H1 (cell line): ENCODE data around the gene CXXC5. TPM values are rescaled to one million over a fixed set of nuclear protein-coding genes. Genes with fewer than 3 reads are reported as not detected.

ENCODE experiments used
- CTCF ChIA-PET: fragments of 300-600 bp; sonication (Branson Sonifier 250); formaldehyde crosslinking; loops from one replicate; lab custom pipeline; 2021; ENCODE audit not compliant: partially characterized antibody; lab: Charles Lee
- POLR2A ChIA-PET: fragments of 300-600 bp; sonication (Branson Sonifier 250); formaldehyde crosslinking; loops from one replicate; lab custom pipeline; 2021; ENCODE audit warnings: inconsistent platforms; ENCODE audit not compliant: partially characterized antibody; lab: Charles Lee
- DNase-seq, 2 experiments: peaks; one replicate each; pipeline versions ENCODE4 v3.0.0 to v3.0.0-alpha.2; 2010 to 2022; ENCODE audit warnings: low spot score in 2 of 2, low read depth in 1 of 2, mixed read lengths in 1 of 2
- FAIRE-seq: peaks from 2 replicates; lab custom pipeline; 2011; peaks lifted over from hg19 to GRCh38; lab: Jason Lieb, UNC
- H2AFZ ChIP-seq: 2 replicates; pipeline ENCODE4 v1.8.1; 2012; ENCODE audit warnings: low read length, inconsistent platforms
- H2AK5ac ChIP-seq: 2 replicates; pipeline ENCODE4 v1.6.1; 2013; ENCODE audit warnings: low read depth, low read length
- H2BK120ac ChIP-seq: replicated peaks from 2 replicates; pipeline ENCODE3; 2013; ENCODE audit warnings: low read depth, low read length, inconsistent platforms
- H2BK12ac ChIP-seq: 2 replicates; pipeline ENCODE4 v1.6.1; 2013; ENCODE audit warnings: low read depth, low read length
- H2BK15ac ChIP-seq: 2 replicates; pipeline ENCODE4 v1.6.1; 2013; ENCODE audit warnings: low read length
- H2BK20ac ChIP-seq: 2 replicates; pipeline ENCODE4 v1.6.1; 2013; ENCODE audit warnings: low read length
- H2BK5ac ChIP-seq: 2 replicates; pipeline ENCODE4 v1.6.1; 2013; ENCODE audit warnings: low read depth, low read length
- H3K14ac ChIP-seq: 2 replicates; pipeline ENCODE4 v1.6.1; 2013; ENCODE audit warnings: inconsistent platforms; ENCODE audit not compliant: insufficient read length
- H3K18ac ChIP-seq: 2 replicates; pipeline ENCODE4 v1.6.1; 2013; ENCODE audit warnings: low read length; ENCODE audit errors: extremely low read depth
- H3K23ac ChIP-seq: 2 replicates; pipeline ENCODE4 v1.6.1; 2013; ENCODE audit warnings: inconsistent platforms; ENCODE audit not compliant: insufficient read length
- H3K23me2 ChIP-seq: 2 replicates; pipeline ENCODE4 v1.6.1; 2013; ENCODE audit warnings: low read depth, low read length
- H3K27ac ChIP-seq: 2 replicates; pipeline ENCODE4 v1.6.1; 2011; ENCODE audit warnings: low read depth, low read length, inconsistent platforms
- H3K27me3 ChIP-seq, 4 experiments: replicated peaks in 1 of 4; 1 replicate in 1 of 4; 2 replicates in 3 of 4; pipeline versions ENCODE4 v1.6.1 to v1.8.1; 2011 to 2013; ENCODE audit warnings: low read length in 3 of 4, mild to moderate bottlenecking in 3 of 4, inconsistent platforms in 2 of 4, mixed read lengths in 2 of 4, moderate library complexity in 1 of 4; ENCODE audit not compliant: control insufficient read depth in 3 of 4, insufficient read depth in 3 of 4; ENCODE audit errors: extremely low read depth in 1 of 4
- H3K36me3 ChIP-seq, 4 experiments: 2 replicates each; pipeline versions ENCODE4 v1.6.1 to v1.8.1; 2011 to 2013; ENCODE audit warnings: mild to moderate bottlenecking in 4 of 4, low read length in 3 of 4, moderate library complexity in 2 of 4, control low read depth in 1 of 4, inconsistent platforms in 1 of 4; ENCODE audit not compliant: insufficient read depth in 4 of 4, control insufficient read depth in 2 of 4
- H3K4ac ChIP-seq: replicated peaks from 2 replicates; pipeline ENCODE3; 2013; ENCODE audit warnings: low read length, low read depth, mixed read lengths, inconsistent platforms; ENCODE audit not compliant: insufficient read length
- H3K4me1 ChIP-seq, 4 experiments: replicated peaks in 1 of 4; 1 replicate in 1 of 4; 2 replicates in 3 of 4; pipeline versions ENCODE4 v1.6.1 to v1.8.1; 2011 to 2013; ENCODE audit warnings: low read length in 3 of 4, inconsistent platforms in 2 of 4, mixed read lengths in 1 of 4; ENCODE audit not compliant: insufficient read depth in 4 of 4, control insufficient read depth in 3 of 4
- H3K4me2 ChIP-seq, 2 experiments: 2 replicates each; pipeline versions ENCODE4 v1.6.1 to v1.8.1; 2011 to 2013; ENCODE audit warnings: low read depth in 2 of 2, low read length in 2 of 2, control low read depth in 1 of 2, inconsistent platforms in 1 of 2, mild to moderate bottlenecking in 1 of 2; ENCODE audit not compliant: insufficient read depth in 1 of 2
- H3K4me3 ChIP-seq, 4 experiments: fragments of 200-600, 300-600 bp in 1 of 4; sonication (generic), shearing (Covaris generic), sonication (Bioruptor Twin) in 1 of 4; 2 replicates each; pipeline versions ENCODE4 v1.5.1 to v1.8.1; 2011 to 2016; ENCODE audit warnings: low read length in 4 of 4, low read depth in 3 of 4, control low read depth in 2 of 4, inconsistent platforms in 2 of 4, mild to moderate bottlenecking in 2 of 4, mixed read lengths in 1 of 4, moderate library complexity in 1 of 4; ENCODE audit not compliant: insufficient read depth in 2 of 4; ENCODE audit errors: extremely low read depth in 1 of 4
- H3K56ac ChIP-seq: replicated peaks from 2 replicates; pipeline ENCODE3; 2013; ENCODE audit warnings: low read depth, mild to moderate bottlenecking, mixed read lengths, low read length, inconsistent platforms; ENCODE audit not compliant: insufficient read length
- H3K79me1 ChIP-seq: 2 replicates; pipeline ENCODE4 v1.6.1; 2013; ENCODE audit warnings: low read depth, low read length, control low read depth
- H3K79me2 ChIP-seq, 2 experiments: 2 replicates each; pipeline versions ENCODE4 v1.6.1 to v1.8.1; 2012 to 2013; ENCODE audit warnings: low read length in 2 of 2, mild to moderate bottlenecking in 2 of 2, inconsistent platforms in 1 of 2; ENCODE audit not compliant: insufficient read depth in 2 of 2, control insufficient read depth in 1 of 2
- H3K9ac ChIP-seq, 4 experiments: replicated peaks in 1 of 4; 1 replicate in 1 of 4; 2 replicates in 3 of 4; pipeline versions ENCODE4 v1.6.1 to v1.8.1; 2011 to 2013; ENCODE audit warnings: low read depth in 3 of 4, low read length in 3 of 4, control low read depth in 2 of 4, mild to moderate bottlenecking in 2 of 4, moderate library complexity in 2 of 4, inconsistent platforms in 1 of 4; ENCODE audit errors: extremely low read depth in 1 of 4
- H3K9me3 ChIP-seq, 2 experiments: 2 replicates each; pipeline versions ENCODE4 v1.6.1 to v1.8.1; 2012 to 2013; ENCODE audit warnings: mild to moderate bottlenecking in 2 of 2, moderate library complexity in 2 of 2, control low read depth in 1 of 2, inconsistent platforms in 1 of 2, low read depth in 1 of 2, low read length in 1 of 2, mixed read lengths in 1 of 2; ENCODE audit not compliant: insufficient read depth in 2 of 2
- H4K20me1 ChIP-seq, 2 experiments: replicated peaks in 1 of 2; 2 replicates each; pipeline versions ENCODE3 to v1.8.1; 2011 to 2013; ENCODE audit warnings: inconsistent platforms in 2 of 2, low read length in 2 of 2, mild to moderate bottlenecking in 1 of 2; ENCODE audit not compliant: insufficient read depth in 2 of 2, control insufficient read depth in 1 of 2
- H4K5ac ChIP-seq: 2 replicates; pipeline ENCODE4 v1.6.1; 2013; ENCODE audit warnings: low read length, low read depth, mixed read lengths, inconsistent platforms; ENCODE audit not compliant: insufficient read length
- H4K8ac ChIP-seq: 2 replicates; pipeline ENCODE4 v1.8.0; 2013; ENCODE audit warnings: mild to moderate bottlenecking, moderate library complexity, low read length, inconsistent platforms; ENCODE audit not compliant: insufficient read depth; ENCODE audit errors: extremely low read depth
- H4K91ac ChIP-seq: replicated peaks from 2 replicates; pipeline ENCODE3; 2013; ENCODE audit warnings: low read length, mixed read lengths, inconsistent platforms; ENCODE audit not compliant: insufficient read length
- CTBP2 ChIP-seq: IDR thresholded peaks from 2 replicates; pipeline ENCODE4 v1.7.0; 2011; ENCODE audit warnings: borderline replicate concordance, mild to moderate bottlenecking, moderate library complexity, mixed read lengths, low read length; ENCODE audit not compliant: insufficient read depth, insufficient read length
- EZH2 ChIP-seq: fragments of 200-600 bp; sonication (generic); IDR thresholded peaks from 2 replicates; pipeline ENCODE4 v1.7.1; 2012; ENCODE audit warnings: low read depth, mild to moderate bottlenecking, moderate library complexity, low read length, inconsistent platforms; ENCODE audit not compliant: severe bottlenecking
- JUN ChIP-seq: IDR thresholded peaks from 2 replicates; pipeline ENCODE4 v1.6.1; 2011; ENCODE audit warnings: low read depth, mild to moderate bottlenecking, improper control_type of control experiment, low read length
- KDM4A ChIP-seq: IDR thresholded peaks from one replicate; pipeline ENCODE4 v1.7.1; 2012; ENCODE audit warnings: low read depth, mild to moderate bottlenecking, moderate library complexity, low read length, inconsistent platforms; ENCODE audit not compliant: severe bottlenecking
- POLR2AphosphoS5 ChIP-seq: IDR thresholded peaks from 2 replicates; pipeline ENCODE4 v1.6.1; 2011; ENCODE audit warnings: low read depth, low read length
- WGBS, 2 experiments: shearing (Covaris generic) in 1 of 2; methylation state at CpG; one replicate each; pipeline versions ENCODE4 v1.1.6 to v1.1.7; 2013 to 2015; ENCODE audit warnings: low lambda C conversion rate in 2 of 2, mixed read lengths in 2 of 2, inconsistent platforms in 1 of 2, low coverage in 1 of 2, missing lambda C conversion rate in 1 of 2; ENCODE audit not compliant: insufficient replicate concordance in 2 of 2, insufficient coverage in 1 of 2, insufficient read length in 1 of 2; ENCODE audit errors: extremely low coverage in 1 of 2, missing lambda C conversion rate in 1 of 2; 5-methylcytosine and 5-hydroxymethylcytosine counted together
- polyA plus RNA-seq, 7 experiments: library from polyadenylated mRNA; depleted of rRNA in 3 of 7; stranded (reverse) in 5 of 7; unstranded in 2 of 7; fragments of >200 nt in 5 of 7; fragments of 200-250 nt in 2 of 7; gene quantifications; 1 replicate in 5 of 7; 2 replicates in 1 of 7; 4 replicates in 1 of 7; pipeline versions ENCODE4 v1.2.1 to v1.2.3, GENCODE V29; 2011 to 2013; ENCODE audit warnings: missing spikeins in 2 of 7, mixed read lengths in 2 of 7
- total RNA-seq: library from RNA; stranded (reverse); fragmentation: NEBNext Ultra II Directional; extraction: Animal tissue kit (Norgen Biotek cat#: 25700); gene quantifications from 2 replicates; pipeline ENCODE4 v1.2.1, GENCODE V29; 2021

The CXXC5 gene
- total and polyA plus RNA-seq, 2 of the 8 experiments (the other 6 are each of a cell fraction or from before 2014, with no cell fraction given) = 61.4 to 74.0 TPM

DNA sequence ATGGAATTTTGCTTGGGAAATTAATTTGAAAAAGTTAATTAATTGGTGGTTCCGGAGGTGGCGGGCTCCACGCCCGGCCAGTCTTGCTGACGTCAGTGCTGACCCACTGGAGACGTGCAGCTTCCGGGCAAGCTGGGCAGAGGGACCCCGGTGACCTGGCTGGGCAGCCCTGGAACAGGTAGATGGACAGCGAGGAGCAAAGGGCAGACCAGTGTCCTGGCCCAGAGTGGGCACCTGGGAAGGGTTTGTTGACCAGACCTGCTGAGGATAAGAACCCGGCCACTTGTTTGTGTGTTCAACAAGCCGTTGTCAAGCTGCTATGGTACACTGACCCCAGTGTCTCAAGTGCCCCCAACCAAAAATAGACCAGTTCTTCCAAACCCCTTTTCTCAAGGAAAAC is 17.5 kb downstream of the CXXC5 start:
- Histone ChIP-seq H4K8ac (no peak overlapping the region), H2BK20ac (no peak overlapping the region), H2BK120ac (no peak overlapping the region), H3K4me1 (peaks cover 11 to 59% (median 46%) of the 10 kb centered on the region in 4 experiments), H3K9ac (no peak overlapping the region), H3K18ac (no peak overlapping the region), H3K9me3 (no peaks in the 10 kb centered on the region), H3K4me3 (no peak overlapping the region), H4K91ac (no peak overlapping the region), H4K5ac (no peak overlapping the region), H3K23ac (no peak overlapping the region), H4K20me1 (peaks cover 67 to 69% of the 10 kb centered on the region in 2 experiments), H3K27ac (no peak overlapping the region), H2AFZ (no peak overlapping the region), H2BK12ac (no peak overlapping the region), H2BK15ac (no peak overlapping the region), H2AK5ac (no peak overlapping the region), H3K4me2 (no peak overlapping the region), H3K36me3 (no peaks in the 10 kb centered on the region), H3K79me2 (peaks cover 20 to 96% of the 10 kb centered on the region in 2 experiments), H3K23me2 (no peaks in the 10 kb centered on the region; the same call in none of the 2 replicates), H3K27me3 (no peaks in the 10 kb centered on the region), H3K4ac (no peak overlapping the region)
- no peak for FAIRE-seq
- no peak for DNase-seq
- WGBS, 2 experiments = 93% methylated on average over 11 of the region's 11 CpGs; no CpG with 5 or more reads in 1 of the 2 experiments
- CTCF ChIA-PET = interaction anchor here (1.1 to 17.2 kb wide), 9 partner anchors 13 to 102 kb away, joined by 3 to 171 read pairs (median 9); no protein-coding TSS in a partner anchor
- POLR2A ChIA-PET = interaction anchor here (1.2 to 2.5 kb wide), 8 partner anchors 11 to 31 kb away, joined by 3 to 13 read pairs (median 5); partner anchors contain the start of gene CXXC5
- TF ChIP-seq EZH2 (no peak), POLR2AphosphoS5 (no peak), CTBP2 (no peak), JUN (no peak), KDM4A (no peak)
- TF ChIP-seq, all 59 proteins: peak for 0
- Histone ChIP-seq H3K56ac (no peak overlapping the region), H3K14ac (no peak overlapping the region), H2BK5ac (no peak overlapping the region), H3K79me1 (peaks cover 30% of the 10 kb centered on the region)
